Tibial nerve (tissue), 4 donors: ENCODE measurements around the gene ZFYVE28. TPM values are rescaled to one million over a fixed set of nuclear protein-coding genes. Genes with fewer than 3 reads are reported as not detected.

Experiments
- DNase-seq, 2 donors: peaks; one replicate each; pipeline ENCODE4 v3.0.0-alpha.2; 2019; ENCODE audit warnings: low spot score in 2 of 2
- H3K27ac ChIP-seq, 4 donors: fragments of 200-600 bp; sonication (generic) in 3 of 4; one replicate each; pipeline ENCODE4 v1.5.1; 2017 to 2019; ENCODE audit warnings: mild to moderate bottlenecking in 1 of 4
- H3K27me3 ChIP-seq, 2 donors: fragments of 200-600 bp; sonication (generic) in 1 of 2; one replicate each; pipeline versions ENCODE4 v1.5.1 to v1.6.0; 2017 to 2019
- H3K36me3 ChIP-seq, 3 donors: fragments of 200-600 bp; sonication (generic); one replicate each; pipeline ENCODE4 v1.5.1; 2018 to 2019
- H3K4me1 ChIP-seq, 4 donors: fragments of 200-600 bp; sonication (generic) in 3 of 4; one replicate each; pipeline ENCODE4 v1.5.1; 2017 to 2019
- H3K4me3 ChIP-seq, 4 donors: fragments of 200-600 bp; sonication (generic) in 3 of 4; one replicate each; pipeline ENCODE4 v1.5.1; 2017 to 2019; ENCODE audit warnings: mild to moderate bottlenecking in 1 of 4, moderate library complexity in 1 of 4
- H3K9me3 ChIP-seq, 4 donors: fragments of 200-600 bp; sonication (generic) in 3 of 4; one replicate each; pipeline ENCODE4 v1.5.1; 2017 to 2019
- CTCF ChIP-seq, 5 experiments: fragments of 200-600 bp in 3 of 5; fragments of 450-650 bp in 2 of 5; sonication (generic) in 3 of 5; IDR thresholded peaks; one replicate each; pipeline ENCODE4 v1.5.1; 2016 to 2019; ENCODE audit warnings: antibody characterized with exemption in 5 of 5, mild to moderate bottlenecking in 3 of 5, moderate library complexity in 2 of 5
- EP300 ChIP-seq, 2 donors: sonication (generic); formaldehyde crosslinking; IDR thresholded peaks; one replicate each; pipeline ENCODE4 v1.6.1; 2017; ENCODE audit warnings: antibody characterized with exemption in 2 of 2, mild to moderate bottlenecking in 1 of 2
- POLR2A ChIP-seq, 2 donors: fragments of 450-650 bp; IDR thresholded peaks; one replicate each; pipeline ENCODE4 v1.6.1; 2017; ENCODE audit warnings: antibody characterized with exemption in 2 of 2, mild to moderate bottlenecking in 2 of 2, moderate library complexity in 2 of 2
- WGBS, 2 donors: methylation state at CpG; one replicate each; pipeline ENCODE4 v1.1.5; 2018; 5-methylcytosine and 5-hydroxymethylcytosine counted together
- total RNA-seq, 4 donors: library from RNA; depleted of rRNA; stranded (reverse); fragments of >200 nt; gene quantifications; one replicate each; pipeline ENCODE4 v1.1.0, GENCODE V29; 2016

ZFYVE28 gene
- total RNA-seq, 4 donors from 2014 or later, result 16.2 to 44.4 (median 26.5) TPM

GRCh38 chr4:2296631-2297601 lies 121.5 kb downstream of the ZFYVE28 start:
- Histone ChIP-seq H3K9me3 (no peaks in the 10 kb centered on the region), H3K4me3 (no peak overlapping the region), H3K27ac (no peak overlapping the region), H3K27me3 (no peaks in the 10 kb centered on the region), H3K36me3 (peaks cover 0 to 20% (median 0%) of the 10 kb centered on the region in 3 donors), H3K4me1 (peaks cover 0 to 8% (median 0%) of the 10 kb centered on the region in 4 donors)
- TF ChIP-seq POLR2A (IDR thresholded peaks at IDR 0.05) (no peak), CTCF (IDR thresholded peaks at IDR 0.05) (no peak)
- WGBS, 2 donors, result 84% methylated on average over 29 to 30 of the region's 37 CpGs
- DNase-seq, result no peak

DNA sequence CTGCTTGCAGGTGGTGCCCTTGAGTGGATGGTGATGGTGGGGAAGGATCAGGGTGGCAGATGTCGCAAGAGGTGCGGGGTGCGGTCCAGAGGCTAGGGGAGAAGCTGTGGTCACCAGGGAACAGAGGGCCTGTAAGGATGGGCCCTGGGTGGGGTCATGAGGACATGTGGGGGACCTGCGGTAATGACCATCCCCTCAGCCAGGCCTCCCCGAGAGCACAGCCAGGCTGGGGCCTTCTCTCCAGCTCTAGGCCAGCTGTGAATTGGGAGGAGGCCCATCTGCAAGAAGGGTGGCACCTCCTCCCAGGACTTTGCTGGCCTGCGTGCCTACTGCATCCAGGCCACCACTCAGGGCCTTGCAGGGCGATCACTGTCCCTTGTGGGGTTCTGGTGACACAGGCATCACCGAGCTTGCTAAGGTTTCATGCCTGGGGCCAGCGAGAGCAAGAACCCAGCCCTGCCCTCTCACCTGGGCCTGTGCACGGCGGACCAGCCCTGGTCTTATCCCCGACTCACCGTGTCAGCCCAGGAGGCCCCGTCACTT lies 122.5 kb downstream of the ZFYVE28 start:
- TF ChIP-seq POLR2A (IDR thresholded peaks at IDR 0.05), result no peak
- no peak for TF ChIP-seq CTCF (IDR thresholded peaks at IDR 0.05)
- no peak for TF ChIP-seq EP300 (IDR thresholded peaks at IDR 0.05)
- WGBS, 2 donors, result 90 to 91% methylated on average over 14 of the region's 14 CpGs
- Histone ChIP-seq H3K4me3 (no peak overlapping the region), H3K27me3 (no peaks in the 10 kb centered on the region), H3K4me1 (peaks cover 0 to 13% (median 0%) of the 10 kb centered on the region in 4 donors), H3K9me3 (no peaks in the 10 kb centered on the region), H3K27ac (no peak overlapping the region), H3K36me3 (peaks cover 0 to 13% (median 0%) of the 10 kb centered on the region in 3 donors)
- peak in 1 of 2 donors; percentile 4 for DNase-seq

- Histone ChIP-seq H3K9me3 (no peaks in the 10 kb centered on the region), H3K27ac (no peak overlapping the region), H3K4me1 (peaks cover 0 to 13% (median 0%) of the 10 kb centered on the region in 4 donors), H3K36me3 (peaks cover 0 to 13% (median 0%) of the 10 kb centered on the region in 3 donors), H3K4me3 (no peak overlapping the region), H3K27me3 (no peaks in the 10 kb centered on the region)
- no peak for TF ChIP-seq CTCF (IDR thresholded peaks at IDR 0.05)
- no peak for TF ChIP-seq POLR2A (IDR thresholded peaks at IDR 0.05)
- no peak for TF ChIP-seq EP300 (IDR thresholded peaks at IDR 0.05)
- 87 to 89% methylated on average over 9 of the region's 9 CpGs for WGBS, 2 donors
- DNase-seq, result no peak
These were observed 122.9 kb downstream of the ZFYVE28 start for GRCh38 chr4:2295500-2295899.

- WGBS, 2 donors, result 58 to 63% methylated on average over 6 of the region's 6 CpGs
- Histone ChIP-seq H3K36me3 (peaks cover 0 to 13% (median 0%) of the 10 kb centered on the region in 3 donors), H3K4me1 (peaks cover 0 to 13% (median 0%) of the 10 kb centered on the region in 4 donors), H3K27ac (no peak overlapping the region), H3K27me3 (no peaks in the 10 kb centered on the region), H3K9me3 (no peaks in the 10 kb centered on the region), H3K4me3 (no peak overlapping the region)
- DNase-seq, result no peak
- TF ChIP-seq EP300 (IDR thresholded peaks at IDR 0.05), result no peak
- no peak for TF ChIP-seq CTCF (IDR thresholded peaks at IDR 0.05)
- no peak for TF ChIP-seq POLR2A (IDR thresholded peaks at IDR 0.05)
These were observed 125.8 kb downstream of the ZFYVE28 start for GRCh38 chr4:2292646-2293108.
